Hematopoietic multipotent progenitor cell treated with erythropoietin and hydrocortisone succinate and interleukin-3 and kit ligand, for 4 days (in vitro differentiated cells): ENCODE data around the gene MTHFR.

Source experiments
- DNase-seq: peaks from one replicate; pipeline ENCODE4 v3.0.0-alpha.2; 2015

MTHFR gene

GRCh38 chr1:11831945-11832725 is 26.4 kb upstream of the MTHFR start:
- no peak for DNase-seq

GRCh38 chr1:11828511-11828910 is 22.7 kb upstream of the MTHFR start:
- no peak for DNase-seq

GRCh38 chr1:11826946-11827345 is 21.2 kb upstream of the MTHFR start:
- no peak for DNase-seq

- DNase-seq, result no peak
Observed at GRCh38 chr1:11825131-11825530, 19.4 kb upstream of the MTHFR start.

GRCh38 chr1:11823366-11824137 is 17.8 kb upstream of the MTHFR start:
- no peak for DNase-seq

GRCh38 chr1:11822091-11822490 is 16.3 kb upstream of the MTHFR start:
- DNase-seq, result no peak

- DNase-seq, result no peak
Observed at GRCh38 chr1:11817192-11817591, 11.4 kb upstream of the MTHFR start.

- DNase-seq, result no peak
Observed at GRCh38 chr1:11813021-11813420, 7.3 kb upstream of the MTHFR start.

- DNase-seq, result no peak
Observed at GRCh38 chr1:11807133-11807532, 1.4 kb upstream of the MTHFR start.

- peak; percentile 42 for DNase-seq
Observed at GRCh38 chr1:11806307-11806936, 658 bp upstream of the MTHFR start.

GRCh38 chr1:11804666-11805421 is 920 bp downstream of the MTHFR start:
- DNase-seq, result peak; percentile 81

- peak; percentile 16 for DNase-seq
Observed at GRCh38 chr1:11803924-11804665, 1.7 kb downstream of the MTHFR start.

- DNase-seq, result peak; percentile 97
Observed at GRCh38 chr1:11802973-11803885, 2.5 kb downstream of the MTHFR start.

GRCh38 chr1:11802616-11802972 is 3.2 kb downstream of the MTHFR start:
- peak; percentile 70 for DNase-seq

GRCh38 chr1:11800756-11801433 is 4.9 kb downstream of the MTHFR start:
- DNase-seq, result no peak

GRCh38 chr1:11800391-11800755 is 5.4 kb downstream of the MTHFR start:
- DNase-seq, result no peak

- DNase-seq, result no peak
Observed at GRCh38 chr1:11799896-11800295, 5.9 kb downstream of the MTHFR start.

GRCh38 chr1:11799099-11799498 is 6.7 kb downstream of the MTHFR start:
- DNase-seq, result no peak

- peak; percentile 94 for DNase-seq
Observed at GRCh38 chr1:11797525-11798216, 8.1 kb downstream of the MTHFR start.
